ENCODE results near the gene HOXA7.

HOXA7 gene

DNA sequence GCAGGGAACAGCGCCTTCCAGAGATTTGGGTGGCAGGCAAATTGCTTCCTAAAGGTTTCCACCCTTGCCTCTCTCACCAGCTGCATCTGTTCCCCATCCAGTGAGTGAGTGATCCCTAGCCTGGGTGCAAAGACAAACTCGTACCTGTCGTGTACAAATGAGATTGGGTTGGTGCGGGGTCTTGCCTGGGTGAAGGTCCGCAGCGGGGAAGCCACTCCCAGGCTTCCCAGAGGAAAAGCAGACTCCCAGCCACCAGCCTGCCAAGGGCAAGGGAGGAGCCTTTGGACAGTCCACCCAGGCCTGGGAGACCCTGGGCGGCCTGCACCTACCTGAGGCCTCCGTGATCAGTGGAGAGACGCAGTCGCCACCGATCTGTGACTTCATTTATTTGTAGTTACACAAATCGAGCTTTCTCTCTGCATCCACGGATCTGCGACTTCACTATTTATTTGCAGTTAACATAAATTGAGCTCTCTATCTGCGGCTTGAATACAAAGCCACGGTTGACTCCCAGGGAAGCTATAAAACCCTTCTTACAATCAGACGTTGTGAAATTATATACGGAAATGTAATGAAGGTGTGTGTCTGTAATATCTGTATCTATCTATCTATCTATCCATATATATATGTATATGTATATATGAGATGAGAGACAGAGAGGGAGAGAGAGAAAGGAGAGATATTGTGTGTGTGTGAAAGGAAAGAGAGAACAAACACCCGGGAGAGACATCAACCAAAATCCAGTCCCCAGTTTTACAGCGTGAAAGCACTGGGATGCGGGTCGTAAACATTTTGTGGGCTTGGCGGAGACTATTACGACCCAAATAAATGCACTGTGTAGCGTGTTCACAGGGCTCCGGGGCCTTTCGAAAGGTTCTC is 3.0 kb upstream of the HOXA7 start:
- DNase-seq (ENCODE audit: low spot score) = no peak

DNA sequence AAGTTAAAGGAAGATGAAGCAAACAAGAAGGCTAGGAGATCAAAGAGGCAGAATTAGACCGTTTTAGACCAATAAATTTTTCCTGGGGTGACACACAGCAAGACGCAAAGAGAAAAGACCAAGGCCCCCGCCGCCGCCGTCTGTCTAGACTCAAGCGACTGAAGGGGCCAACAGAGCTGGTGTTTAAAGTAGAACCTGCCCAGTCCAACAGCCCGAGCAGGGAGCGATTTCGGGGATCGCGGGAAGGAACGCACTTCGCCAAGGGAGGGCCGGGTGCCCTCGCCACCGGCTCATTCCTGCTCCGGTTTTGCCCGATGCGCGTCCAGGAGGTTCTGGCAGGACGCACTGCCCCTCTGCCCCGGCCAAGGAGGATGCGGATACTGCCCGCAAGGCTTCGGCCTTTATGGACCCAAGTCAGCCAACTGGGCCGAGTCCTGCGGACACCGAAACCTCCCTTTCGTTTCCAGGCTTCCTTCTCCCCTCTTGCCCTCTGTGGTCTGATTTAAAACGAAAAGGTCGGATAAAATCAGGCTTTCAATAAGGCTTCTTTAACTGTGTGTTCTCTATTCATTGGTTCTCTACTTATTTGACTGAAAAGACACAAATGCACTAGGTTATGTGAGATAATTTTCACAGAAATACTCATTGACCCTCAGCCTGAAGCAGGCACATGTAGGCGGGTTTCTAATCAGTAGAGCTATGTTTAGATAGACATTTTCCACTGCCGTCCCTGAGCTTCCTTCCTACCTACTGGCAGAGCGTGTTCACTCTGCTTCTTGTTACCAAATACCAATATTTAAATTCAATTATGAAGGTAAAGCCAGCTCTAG is 2.2 kb upstream of the HOXA7 start:
- no peak for DNase-seq (ENCODE audit: low spot score)

DNA sequence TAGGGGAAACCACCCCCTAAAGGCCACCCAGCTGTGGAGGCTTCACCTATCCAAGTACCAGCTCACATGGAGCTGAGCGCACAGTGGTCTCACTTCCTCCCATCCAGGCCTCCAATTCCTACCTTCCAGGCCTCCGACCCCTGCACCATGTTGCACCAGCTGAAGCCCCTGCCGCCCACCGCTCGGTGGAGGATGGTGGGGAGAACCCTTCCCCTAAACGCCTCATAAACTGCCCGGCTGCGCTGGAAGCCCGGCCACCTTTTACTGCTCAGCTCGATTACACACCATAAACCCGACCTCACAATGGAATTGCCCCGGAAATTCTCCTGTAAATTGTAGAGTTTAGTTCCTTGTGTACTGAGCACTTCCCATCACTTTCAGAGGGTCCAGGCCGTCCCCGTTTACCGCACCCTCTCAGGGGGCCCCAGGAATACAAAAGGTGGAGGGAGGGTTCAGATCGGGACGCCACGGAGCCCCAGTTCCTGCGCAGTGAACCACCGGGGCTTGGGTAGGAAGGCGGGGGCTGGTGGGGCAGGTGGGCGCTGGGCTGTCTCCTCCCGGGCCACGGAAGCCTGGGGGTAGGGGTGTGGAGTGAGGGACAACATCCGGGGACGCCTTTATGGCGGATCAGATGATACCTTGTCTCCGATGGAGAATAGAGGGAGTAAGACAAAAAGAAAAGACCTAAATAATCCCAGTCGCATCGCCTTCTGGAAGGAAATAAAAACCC is 1.4 kb upstream of the HOXA7 start:
- no peak for DNase-seq (ENCODE audit: low spot score)

DNA sequence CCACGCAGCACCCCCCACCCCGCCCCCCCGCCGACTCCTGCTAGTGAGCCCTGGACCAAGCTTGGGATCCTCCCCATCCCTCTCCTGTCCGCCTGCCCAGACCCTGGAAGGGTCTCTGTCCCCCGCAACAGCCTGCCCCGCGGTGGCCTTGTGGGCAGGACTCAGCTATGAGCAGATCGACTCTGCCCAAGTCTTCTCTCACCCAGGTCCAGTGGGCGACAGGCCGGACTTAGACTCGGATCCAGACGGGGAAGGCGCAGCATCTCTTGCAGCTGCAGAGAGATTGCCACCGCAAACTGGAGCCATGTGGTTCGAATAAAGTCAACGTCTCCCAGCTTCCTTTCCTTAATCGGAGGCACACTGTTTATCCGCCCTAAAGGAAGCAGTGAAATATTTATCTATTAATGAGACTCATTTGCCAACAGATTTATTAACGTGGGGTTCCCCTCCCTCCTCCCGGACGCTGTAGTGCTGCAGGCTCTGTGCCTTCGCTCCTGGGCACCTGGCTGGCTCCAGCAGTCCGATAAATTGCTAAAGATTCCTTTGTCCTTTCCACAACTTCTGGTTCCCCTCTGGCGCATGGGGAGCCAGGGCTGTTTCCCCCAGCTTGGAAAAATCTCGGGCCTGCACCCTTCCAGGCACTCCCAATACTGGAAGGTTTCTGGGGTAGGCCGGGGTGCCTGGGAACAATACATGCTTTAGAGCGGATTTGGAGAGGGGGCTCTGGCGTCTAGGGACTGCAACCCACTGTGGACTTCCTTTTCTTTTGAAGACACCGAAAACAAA is 634 bp upstream of the HOXA7 start:
- DNase-seq (ENCODE audit: low spot score) = no peak

DNA sequence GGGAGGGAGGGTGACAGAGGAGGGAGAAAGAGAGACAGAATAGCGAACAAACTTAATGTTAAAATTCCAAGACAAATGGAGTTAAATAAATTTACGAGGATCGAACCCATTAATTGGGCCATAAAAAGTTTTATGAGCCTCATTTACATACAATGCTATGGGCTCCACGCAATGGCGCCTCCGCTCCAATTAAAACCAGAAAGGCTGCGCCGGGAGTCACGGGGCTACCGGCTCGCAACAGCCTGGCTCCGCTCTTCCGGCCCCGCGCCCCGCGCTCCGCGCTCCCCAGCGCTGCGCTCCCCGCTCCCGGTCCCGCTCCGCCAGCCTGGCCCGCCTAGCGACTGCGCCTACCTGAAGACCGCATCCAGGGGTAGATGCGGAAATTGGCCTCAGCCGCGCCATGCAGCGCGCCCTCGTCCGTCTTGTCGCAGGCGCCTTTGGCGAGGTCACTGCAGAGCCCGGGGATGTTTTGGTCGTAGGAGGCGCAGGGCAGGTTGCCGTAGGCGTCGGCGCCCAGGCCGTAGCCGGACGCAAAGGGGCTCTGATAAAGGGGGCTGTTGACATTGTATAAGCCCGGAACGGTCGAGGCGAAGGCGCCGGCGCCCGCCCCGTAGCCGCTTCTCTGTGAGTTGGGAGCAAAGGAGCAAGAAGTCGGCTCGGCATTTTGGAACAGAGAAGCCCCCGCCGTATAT is 513 bp downstream of the HOXA7 start:
- DNase-seq (ENCODE audit: low spot score) = no peak

DNA sequence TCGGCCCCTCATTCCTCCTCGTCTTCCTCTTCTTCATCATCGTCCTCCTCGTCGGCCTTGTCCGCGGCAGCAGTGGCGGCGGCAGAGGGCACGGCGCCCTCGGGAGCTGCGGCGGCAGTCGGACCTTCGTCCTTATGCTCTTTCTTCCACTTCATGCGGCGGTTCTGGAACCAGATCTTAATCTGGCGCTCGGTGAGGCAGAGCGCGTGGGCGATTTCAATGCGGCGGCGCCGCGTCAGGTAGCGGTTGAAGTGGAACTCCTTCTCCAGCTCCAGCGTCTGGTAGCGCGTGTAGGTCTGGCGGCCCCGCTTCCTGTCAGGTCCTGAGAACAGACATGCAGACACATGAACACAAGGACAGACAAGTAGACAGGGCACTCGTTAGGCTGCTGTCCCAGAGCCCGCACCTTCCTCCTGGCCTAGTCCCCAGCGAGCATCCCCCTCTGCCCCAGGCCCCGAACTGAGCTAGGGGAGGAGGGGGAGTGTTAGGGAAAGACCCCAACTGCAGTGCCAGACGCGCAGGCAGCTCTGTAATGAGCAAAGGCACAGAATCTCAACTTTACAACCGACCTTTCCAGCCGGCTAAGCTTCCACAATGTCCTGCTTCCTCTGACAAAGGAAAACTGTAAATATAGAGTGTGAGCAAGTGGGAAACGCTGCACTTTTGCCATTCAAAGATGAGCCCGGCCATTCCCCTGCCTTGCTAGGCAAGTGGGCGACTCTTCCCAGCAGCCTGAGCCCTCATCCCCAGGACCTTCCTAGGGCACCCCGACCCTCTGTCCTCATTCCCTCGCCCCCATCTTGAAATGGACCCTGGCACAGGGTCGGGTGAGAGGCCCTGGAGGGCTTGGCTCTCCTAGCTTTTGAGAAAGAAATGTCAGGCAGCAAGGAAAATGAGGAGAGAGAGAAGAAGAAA is 1.3 kb downstream of the HOXA7 start:
- DNase-seq (ENCODE audit: low spot score) = no peak

DNA sequence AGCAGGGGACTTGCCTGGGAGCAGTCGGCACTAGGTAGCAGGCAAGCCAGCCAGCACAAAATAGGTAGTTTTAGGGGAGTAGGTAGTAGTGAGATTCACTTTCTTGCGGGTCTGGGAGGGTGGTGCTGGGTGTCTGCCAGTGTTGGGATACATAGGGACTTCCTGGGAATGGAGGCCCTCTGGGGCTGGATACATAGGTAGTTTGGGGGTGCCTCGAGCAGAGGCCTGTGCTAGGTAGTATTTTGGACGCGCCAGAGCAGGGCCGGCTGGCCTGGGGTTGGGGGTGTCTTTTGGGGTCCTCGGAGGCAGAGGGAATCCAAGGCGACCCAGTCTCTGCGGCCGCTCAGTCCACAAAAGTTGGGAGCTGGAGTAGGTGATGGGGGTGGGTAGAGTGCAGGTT is 2.1 kb downstream of the HOXA7 start:
- no peak for DNase-seq (ENCODE audit: low spot score)

DNA sequence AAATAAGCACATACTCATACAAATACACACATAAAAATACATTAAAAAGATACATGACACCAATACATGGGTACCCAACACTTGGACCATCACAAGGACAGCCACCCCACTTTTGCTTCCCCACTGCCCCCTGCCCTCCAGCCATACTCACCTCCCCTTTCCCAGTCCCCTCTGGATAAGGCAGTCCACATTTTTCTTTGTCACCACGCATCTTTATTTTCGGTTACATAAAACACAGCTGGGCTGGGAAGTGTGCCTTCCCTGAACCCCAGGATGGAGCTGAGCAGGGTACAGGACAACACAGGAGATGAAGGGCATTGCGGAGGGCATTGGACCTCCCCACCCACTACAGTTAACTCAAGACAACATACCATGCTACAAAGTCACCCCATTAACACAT is 2.9 kb downstream of the HOXA7 start:
- no peak for DNase-seq (ENCODE audit: low spot score)

DNA sequence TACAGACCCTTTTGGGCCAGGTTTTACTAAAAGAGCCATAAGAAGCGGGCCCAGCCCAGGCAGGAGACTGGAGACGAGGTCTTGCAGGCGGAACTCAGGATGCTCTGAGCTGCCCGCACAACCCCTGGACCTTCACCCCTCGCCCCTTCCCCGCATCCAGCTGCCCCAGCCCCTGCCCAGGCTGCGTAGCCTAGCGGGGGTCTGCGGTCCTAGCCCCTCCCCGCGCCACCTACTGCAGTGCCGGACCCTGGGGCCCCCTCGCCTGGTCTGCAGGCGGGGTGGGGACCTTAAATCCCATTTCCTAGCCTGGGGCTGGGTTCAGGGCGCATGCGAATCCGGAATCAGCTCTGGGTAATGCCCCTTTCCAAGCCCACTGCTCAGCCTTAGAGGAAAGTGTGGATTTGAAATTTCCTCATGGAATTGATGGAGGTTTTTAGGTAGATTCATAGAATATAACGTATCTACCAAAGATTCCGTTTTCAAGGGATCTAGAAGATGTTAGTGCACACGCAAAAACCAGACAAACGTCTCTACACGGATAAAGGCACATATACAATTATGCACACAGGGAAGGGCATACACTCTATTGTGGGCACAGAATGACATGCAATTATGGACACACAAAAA is 3.5 kb downstream of the HOXA7 start:
- DNase-seq (ENCODE audit: low spot score) = no peak

DNA sequence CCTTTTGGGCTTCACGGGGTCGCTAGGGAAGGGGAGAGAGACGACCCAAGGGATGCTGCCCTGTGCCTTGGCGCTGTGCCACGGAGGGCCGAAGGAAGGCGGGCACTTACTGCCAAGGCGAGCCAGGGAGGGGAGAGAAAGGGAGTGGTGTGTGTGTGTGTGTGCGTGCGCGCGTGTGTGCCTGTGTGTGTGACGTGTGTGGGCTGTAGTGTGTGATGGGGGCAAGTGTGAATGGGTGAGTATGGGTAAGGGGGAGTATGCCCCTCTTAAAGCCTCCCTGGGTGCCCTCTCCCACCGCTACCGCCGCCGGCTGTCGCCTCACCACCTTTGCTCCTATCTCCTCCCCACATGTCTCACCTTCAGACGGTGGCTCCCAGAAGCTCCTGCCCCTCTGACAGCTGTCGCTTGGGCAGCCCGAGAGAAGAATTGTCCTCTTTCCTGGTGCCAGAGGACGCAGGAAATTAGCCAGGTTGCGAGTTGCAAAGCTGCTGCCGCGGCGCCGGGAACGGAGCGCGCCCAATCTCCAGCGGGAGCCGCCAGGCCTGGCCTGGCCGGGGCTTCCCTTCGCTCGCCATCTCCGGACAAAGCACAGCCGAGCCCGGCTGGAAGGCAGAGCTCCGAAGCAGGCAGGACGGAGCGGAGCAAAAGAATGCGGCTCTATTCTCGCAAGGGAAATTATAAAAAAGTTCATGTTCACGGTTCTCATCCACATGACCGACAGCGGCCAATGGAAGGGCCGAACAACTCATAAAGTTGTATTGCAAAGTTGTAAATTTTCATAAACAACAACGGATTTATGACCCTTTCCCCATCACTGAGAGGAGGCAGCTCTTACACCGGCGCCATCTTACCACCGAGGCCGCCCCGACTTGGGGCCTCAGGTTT is 4.3 kb downstream of the HOXA7 start, which contains the start of gene HOXA3:
HOXA3 (minus strand) TSS at position 653 of the 885 bp plus-strand sequence. CDS start 41,943 bp downstream, outside the sequence.
- no peak for DNase-seq (ENCODE audit: low spot score)

DNA sequence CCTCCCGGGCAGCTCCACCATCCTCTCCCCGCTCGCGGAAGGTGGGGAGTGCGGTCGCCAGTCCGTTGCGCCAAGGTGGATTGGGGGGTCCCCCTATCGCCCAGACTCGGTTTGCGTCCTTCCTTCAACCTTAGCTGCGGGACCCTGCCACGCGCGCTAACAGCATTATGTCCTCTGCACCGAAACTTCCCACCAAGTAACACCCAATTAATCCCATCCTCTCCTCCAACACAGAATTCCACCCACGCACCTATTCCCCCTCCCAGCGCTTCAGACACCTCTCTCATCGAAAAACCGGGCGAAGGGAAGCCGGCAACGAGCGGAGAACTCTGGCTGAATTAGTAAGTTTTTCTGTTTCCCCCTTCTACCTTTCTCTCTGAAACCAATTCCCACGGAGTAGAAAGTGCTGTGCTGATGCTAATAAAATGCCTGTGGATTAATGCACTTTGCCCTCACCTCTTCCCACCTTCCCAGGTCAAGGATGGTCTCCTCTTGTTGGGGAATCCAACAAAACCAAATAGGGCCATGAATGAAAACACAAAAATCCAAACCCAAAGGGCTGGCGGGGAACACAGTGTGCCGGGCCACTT is 5.0 kb downstream of the HOXA7 start:
- no peak for DNase-seq (ENCODE audit: low spot score)

DNA sequence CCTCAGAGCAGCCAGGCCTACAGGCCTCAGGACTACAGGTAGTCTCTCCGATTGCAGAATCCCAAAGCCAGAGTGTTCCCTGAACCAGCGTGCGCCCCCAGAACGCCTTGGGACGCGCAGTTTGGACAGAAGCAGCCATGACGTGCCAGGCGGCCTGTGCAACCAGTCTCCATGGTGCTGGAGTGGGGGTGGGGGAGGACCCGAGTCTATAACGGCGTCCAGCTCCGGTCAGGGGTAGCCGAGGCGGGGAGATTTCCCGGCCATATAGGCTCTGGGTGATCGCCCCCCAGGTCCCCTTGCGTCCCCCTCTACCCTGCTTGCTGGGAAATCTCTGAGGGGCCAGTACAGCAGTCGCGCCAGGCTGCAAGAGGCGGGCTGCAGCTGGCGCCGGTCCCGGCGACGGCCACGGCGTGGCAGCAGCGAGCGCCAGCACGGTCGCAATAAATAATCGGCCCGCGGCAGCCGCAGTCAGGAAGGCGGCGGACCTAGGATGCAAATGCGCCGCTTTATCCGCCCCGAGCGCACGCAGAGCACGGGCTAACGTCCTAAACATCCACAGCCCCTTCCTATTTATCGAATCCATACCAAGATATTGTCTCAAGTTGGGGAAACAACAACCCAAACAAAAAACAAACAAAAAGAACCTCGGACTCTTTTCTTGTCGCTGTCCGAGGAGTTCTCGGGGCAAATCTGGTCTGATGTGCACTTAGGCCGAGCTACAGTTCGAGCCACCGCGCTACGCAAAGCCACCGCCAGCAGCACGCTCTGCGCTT is 5.7 kb downstream of the HOXA7 start:
- no peak for DNase-seq (ENCODE audit: low spot score)

DNA sequence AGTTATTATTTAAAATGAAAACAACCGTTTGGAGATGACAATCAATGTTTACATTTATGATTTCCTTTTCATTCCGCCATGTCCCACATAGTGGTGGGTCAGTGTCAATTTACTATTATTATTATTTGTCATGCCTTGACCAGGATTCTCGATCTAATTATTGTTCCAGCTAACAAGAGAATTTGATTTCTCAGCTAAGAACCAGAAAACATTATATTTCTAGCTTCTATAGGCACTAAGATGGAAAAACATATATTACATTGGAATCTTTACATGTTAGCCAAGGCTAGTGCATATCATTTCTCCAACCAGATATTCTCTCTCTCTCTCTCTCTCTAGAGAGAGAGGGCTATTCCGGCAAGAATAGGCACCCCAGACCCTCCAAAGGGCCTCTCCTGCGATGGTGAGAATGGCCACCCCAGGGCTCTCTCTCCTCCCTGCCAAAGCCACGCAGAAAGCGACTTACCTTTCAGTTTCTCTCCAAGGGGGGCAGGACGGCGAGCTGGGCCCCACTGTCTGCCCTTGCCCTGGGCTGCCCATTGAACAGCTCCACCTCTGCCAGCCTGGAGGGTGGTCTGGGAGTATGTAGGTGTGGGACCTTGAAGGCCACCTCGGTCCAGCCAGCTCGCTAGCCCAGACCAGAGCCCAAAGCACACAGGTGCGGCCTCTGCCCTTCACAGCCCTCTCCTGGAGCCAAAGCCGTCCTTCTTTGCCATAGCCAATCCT is 6.5 kb downstream of the HOXA7 start:
- no peak for DNase-seq (ENCODE audit: low spot score)

DNA sequence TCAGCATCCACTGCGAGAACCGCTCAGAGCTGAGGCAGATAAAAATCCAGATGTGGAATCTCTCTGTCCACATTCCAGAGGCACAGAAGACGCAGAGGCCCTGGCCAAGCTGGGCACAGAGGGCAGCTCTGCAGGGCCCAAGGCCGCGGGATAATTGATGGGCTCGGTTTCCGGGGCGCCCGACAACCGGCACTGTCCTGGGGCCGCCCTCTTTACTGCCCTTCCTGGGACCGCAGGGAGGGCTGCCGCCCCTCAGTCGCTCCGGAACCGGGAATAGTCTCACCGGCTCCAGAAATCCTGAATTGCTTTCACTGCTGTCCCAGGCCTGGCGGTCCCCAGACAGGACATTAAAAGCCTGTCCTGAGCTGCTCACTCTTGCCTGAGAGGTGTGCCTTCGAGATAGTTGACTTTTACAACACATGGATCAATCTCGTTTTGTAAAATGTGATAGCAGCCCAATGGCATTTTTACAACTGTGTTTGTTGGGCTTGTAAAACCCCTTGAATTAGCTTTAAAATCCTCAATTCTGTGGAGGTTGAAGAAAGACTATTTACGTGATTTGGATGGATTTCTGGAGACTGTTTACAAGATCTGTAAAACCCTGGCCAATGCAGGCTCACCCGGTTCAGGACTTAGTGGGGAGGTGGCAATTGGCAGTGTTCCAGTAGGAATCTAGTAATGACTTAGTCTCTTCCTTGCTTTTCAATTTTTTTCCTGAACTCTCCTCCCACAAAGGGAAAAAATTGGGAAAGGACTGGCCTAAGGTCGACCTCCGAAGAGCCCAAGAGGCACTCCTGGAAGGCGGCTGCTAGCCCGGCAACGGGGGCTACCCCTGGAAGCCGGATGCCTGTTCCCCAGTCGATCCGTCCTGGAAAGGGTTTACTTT is 7.5 kb downstream of the HOXA7 start:
- DNase-seq (ENCODE audit: low spot score) = no peak

DNA sequence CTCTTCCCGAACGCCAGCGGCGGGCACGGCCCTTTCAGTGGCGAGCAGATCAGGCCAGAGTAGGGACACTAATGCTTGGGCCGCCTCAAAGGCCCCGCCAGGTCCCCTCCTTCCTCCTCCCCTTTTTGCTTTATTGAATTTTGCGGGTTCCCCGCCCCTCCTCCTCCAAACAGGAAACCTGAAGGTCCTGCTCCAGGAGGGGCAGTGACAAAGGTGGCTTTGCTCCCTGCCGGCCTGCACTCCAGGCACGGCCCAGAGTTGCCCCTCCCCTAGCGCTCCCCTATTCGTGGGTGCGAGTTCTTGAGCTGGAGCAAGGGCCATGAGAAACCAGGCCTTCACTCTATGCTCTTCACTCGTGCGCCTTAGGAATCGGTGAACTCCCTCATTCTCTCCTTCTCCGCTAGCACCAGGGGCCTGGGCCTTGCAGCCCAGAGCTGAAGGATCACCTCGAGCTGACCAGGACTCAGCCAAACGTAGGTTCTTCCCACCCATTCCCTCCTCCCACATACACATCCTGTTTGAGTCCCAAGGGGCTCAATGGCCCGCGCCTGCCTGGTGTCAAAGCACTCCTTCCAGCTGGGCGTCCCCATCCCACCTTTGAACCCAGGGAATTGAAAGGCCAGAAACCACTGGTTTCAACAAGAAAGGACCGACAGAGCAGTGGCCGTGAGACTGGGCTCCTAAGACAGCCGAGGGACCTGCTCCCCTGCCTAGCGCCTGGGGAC is 8.3 kb downstream of the HOXA7 start:
- DNase-seq (ENCODE audit: low spot score) = no peak
